Keratinocyte (primary cell): ENCODE results near the gene LAPTM5.

Experiments used
- EZH2 ChIP-seq: IDR thresholded peaks from one replicate; pipeline ENCODE4 v1.6.1; 2012; ENCODE audit warnings: inconsistent platforms, mild to moderate bottlenecking, low read length, moderate library complexity
- TF ChIP-seq, protein P1 (sequence below), 3 experiments: IDR thresholded peaks in 1 of 3; conservative IDR thresholded peaks in 1 of 3; optimal IDR thresholded peaks in 1 of 3; 2 replicates in 2 of 3; 3 replicates in 1 of 3; pipeline versions ENCODE3 to v1.5.1; 2011; ENCODE audit warnings: low read length in 3 of 3, mild to moderate bottlenecking in 3 of 3, moderate library complexity in 2 of 3, control low read depth in 1 of 3, inconsistent platforms in 1 of 3; ENCODE audit not compliant: insufficient read depth in 2 of 3; ENCODE audit errors: extremely low read depth in 1 of 3

- TF ChIP-seq EZH2: no peak
- TF ChIP-seq, protein P1, sequence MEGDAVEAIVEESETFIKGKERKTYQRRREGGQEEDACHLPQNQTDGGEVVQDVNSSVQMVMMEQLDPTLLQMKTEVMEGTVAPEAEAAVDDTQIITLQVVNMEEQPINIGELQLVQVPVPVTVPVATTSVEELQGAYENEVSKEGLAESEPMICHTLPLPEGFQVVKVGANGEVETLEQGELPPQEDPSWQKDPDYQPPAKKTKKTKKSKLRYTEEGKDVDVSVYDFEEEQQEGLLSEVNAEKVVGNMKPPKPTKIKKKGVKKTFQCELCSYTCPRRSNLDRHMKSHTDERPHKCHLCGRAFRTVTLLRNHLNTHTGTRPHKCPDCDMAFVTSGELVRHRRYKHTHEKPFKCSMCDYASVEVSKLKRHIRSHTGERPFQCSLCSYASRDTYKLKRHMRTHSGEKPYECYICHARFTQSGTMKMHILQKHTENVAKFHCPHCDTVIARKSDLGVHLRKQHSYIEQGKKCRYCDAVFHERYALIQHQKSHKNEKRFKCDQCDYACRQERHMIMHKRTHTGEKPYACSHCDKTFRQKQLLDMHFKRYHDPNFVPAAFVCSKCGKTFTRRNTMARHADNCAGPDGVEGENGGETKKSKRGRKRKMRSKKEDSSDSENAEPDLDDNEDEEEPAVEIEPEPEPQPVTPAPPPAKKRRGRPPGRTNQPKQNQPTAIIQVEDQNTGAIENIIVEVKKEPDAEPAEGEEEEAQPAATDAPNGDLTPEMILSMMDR (optimal IDR thresholded peaks at IDR 0.05 in 1 of 3, IDR thresholded peaks at IDR 0.05 in 1 of 3, conservative IDR thresholded peaks at IDR 0.05 in 1 of 3; ENCODE audit: extremely low read depth in 1 of 3, insufficient read depth in 2 of 3, low read length in 3 of 3): no peak
Measured at GRCh38 chr1:30700528-30701257, 56.9 kb downstream of the LAPTM5 start.
